Lung (tissue), 12 donors: ENCODE results near the gene TMEM255A. TPM values are rescaled to one million over a fixed set of nuclear protein-coding genes. Genes with fewer than 3 reads are reported as not detected.
A peak's percentile ranks its signal among the peaks of the same experiment; 100 is the strongest.

ENCODE experiments used
- ATAC-seq: fragments of 200-7000 bp; cut with Tn5 transposase; one replicate; pipeline ENCODE4 v1.9.1; 2020; ENCODE audit warnings: moderate number of reproducible peaks; ENCODE audit not compliant: insufficient read depth, low FRiP score
- DNase-seq, 3 donors: peaks; one replicate each; pipeline ENCODE4 v3.0.0-alpha.2; 2013 to 2017
- H3K27ac ChIP-seq, 2 donors: one replicate each; pipeline ENCODE4 v1.5.1; 2013; ENCODE audit warnings: mild to moderate bottlenecking in 2 of 2, moderate library complexity in 2 of 2, control low read depth in 1 of 2, inconsistent platforms in 1 of 2, low read depth in 1 of 2, low read length in 1 of 2
- H3K27me3 ChIP-seq, 3 donors: one replicate each; pipeline ENCODE4 v1.5.1; 2013; ENCODE audit warnings: low read length in 2 of 3; ENCODE audit not compliant: control insufficient read depth in 3 of 3, insufficient read depth in 3 of 3
- H3K36me3 ChIP-seq, 4 donors: one replicate each; pipeline ENCODE4 v1.5.1; 2013; ENCODE audit warnings: low read length in 4 of 4, mild to moderate bottlenecking in 1 of 4, moderate library complexity in 1 of 4; ENCODE audit not compliant: control insufficient read depth in 4 of 4, insufficient read depth in 4 of 4
- H3K4me1 ChIP-seq, 5 donors: one replicate each; pipeline ENCODE4 v1.5.1; 2013; ENCODE audit warnings: low read length in 5 of 5, mild to moderate bottlenecking in 2 of 5, moderate library complexity in 1 of 5; ENCODE audit not compliant: control insufficient read depth in 5 of 5, insufficient read depth in 5 of 5
- H3K4me3 ChIP-seq: one replicate; pipeline ENCODE4 v1.5.1; 2013; ENCODE audit warnings: mild to moderate bottlenecking, control low read depth, moderate library complexity
- H3K9ac ChIP-seq, 2 donors: one replicate each; pipeline ENCODE4 v1.5.1; 2013; ENCODE audit warnings: low read length in 2 of 2, control low read depth in 1 of 2; ENCODE audit not compliant: insufficient read depth in 1 of 2
- H3K9me3 ChIP-seq, 4 donors: one replicate each; pipeline ENCODE4 v1.5.1; 2013; ENCODE audit warnings: low read length in 3 of 4, mild to moderate bottlenecking in 1 of 4, moderate library complexity in 1 of 4; ENCODE audit not compliant: control insufficient read depth in 4 of 4, insufficient read depth in 3 of 4
- WGBS, 2 donors: extraction: QIAGEN DNeasy Blood & Tissue Kit; methylation state at CpG; one replicate each; pipeline ENCODE4 v1.1.7; 2013; 5-methylcytosine and 5-hydroxymethylcytosine counted together
- polyA plus RNA-seq, 2 donors: library from polyadenylated mRNA; stranded (reverse); fragments of 200-250 nt; gene quantifications; one replicate each; pipeline ENCODE4 v1.2.1, GENCODE V29; 2013
- total RNA-seq, 2 donors: library from RNA; depleted of rRNA in 1 of 2; stranded (reverse); fragments of >200 nt in 1 of 2; gene quantifications; one replicate each; pipeline ENCODE4 v1.2.1, GENCODE V29; 2014 to 2021
- TF ChIP-seq, protein P1 (sequence below): IDR thresholded peaks from 2 replicates; pipeline ENCODE4 v1.5.1; 2012; ENCODE audit warnings: mild to moderate bottlenecking; ENCODE audit errors: control extremely low read depth, extremely low read depth
- donor health status: control.
- donor health status: control.
- donor health status: Bipolar disorder and iron deficiency.
- donor health status: healthy.
- donor health status: DM: yes; HTN: yes; CAD: no.

Gene TMEM255A
- total and polyA plus RNA-seq, 4 donors, result 0.20 to 0.80 (median 0.45) TPM

GRCh38 chrX:120244735-120245498 lies 66.3 kb downstream of the TMEM255A start:
- 1 to 32% methylated on average over 39 to 43 of the region's 43 CpGs for WGBS, 2 donors
- peaks cover 0 to 5% (median 0%) of the 10 kb centered on the region in 4 donors for H3K9me3 ChIP-seq
- no peaks in the 10 kb centered on the region for H3K36me3 ChIP-seq
- peak overlapping the region; percentile 44 for H3K4me3 ChIP-seq
- H3K27me3 ChIP-seq, result peaks cover 0 to 13% (median 3%) of the 10 kb centered on the region in 3 donors
- DNase-seq (peak; percentile 81 to 88 (median 86)), ATAC-seq (peak; percentile 83)
- H3K27ac ChIP-seq, result peak overlapping the region; percentile 83 to 91
- peaks cover 0 to 3% (median 0%) of the 10 kb centered on the region in 5 donors for H3K4me1 ChIP-seq
- H3K9ac ChIP-seq, result peak overlapping the region; percentile 58 to 88
- TF ChIP-seq, protein P1, sequence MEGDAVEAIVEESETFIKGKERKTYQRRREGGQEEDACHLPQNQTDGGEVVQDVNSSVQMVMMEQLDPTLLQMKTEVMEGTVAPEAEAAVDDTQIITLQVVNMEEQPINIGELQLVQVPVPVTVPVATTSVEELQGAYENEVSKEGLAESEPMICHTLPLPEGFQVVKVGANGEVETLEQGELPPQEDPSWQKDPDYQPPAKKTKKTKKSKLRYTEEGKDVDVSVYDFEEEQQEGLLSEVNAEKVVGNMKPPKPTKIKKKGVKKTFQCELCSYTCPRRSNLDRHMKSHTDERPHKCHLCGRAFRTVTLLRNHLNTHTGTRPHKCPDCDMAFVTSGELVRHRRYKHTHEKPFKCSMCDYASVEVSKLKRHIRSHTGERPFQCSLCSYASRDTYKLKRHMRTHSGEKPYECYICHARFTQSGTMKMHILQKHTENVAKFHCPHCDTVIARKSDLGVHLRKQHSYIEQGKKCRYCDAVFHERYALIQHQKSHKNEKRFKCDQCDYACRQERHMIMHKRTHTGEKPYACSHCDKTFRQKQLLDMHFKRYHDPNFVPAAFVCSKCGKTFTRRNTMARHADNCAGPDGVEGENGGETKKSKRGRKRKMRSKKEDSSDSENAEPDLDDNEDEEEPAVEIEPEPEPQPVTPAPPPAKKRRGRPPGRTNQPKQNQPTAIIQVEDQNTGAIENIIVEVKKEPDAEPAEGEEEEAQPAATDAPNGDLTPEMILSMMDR, result no peak

DNA sequence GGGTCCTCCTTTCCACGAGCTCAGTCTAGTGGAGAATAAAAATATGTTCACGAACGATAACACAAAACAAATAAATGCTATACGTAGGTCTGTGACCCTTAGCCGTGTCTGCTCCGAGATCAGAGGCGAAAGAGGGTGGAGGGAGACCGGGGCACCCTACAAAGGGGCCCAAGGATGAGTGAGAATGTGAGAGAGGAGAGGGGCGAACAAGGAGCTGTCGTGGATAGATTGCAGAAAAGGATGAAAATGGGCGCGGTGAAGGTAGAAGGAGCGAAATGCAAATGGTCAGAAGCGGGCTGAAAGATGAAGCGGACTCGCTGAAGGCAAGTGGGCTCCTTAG lies 66.9 kb downstream of the TMEM255A start:
- DNase-seq (no peak), ATAC-seq (no peak)
- Histone ChIP-seq H3K27ac (peak overlapping the region; percentile 83 to 91), H3K9me3 (peaks cover 0 to 5% (median 0%) of the 10 kb centered on the region in 4 donors), H3K4me1 (peaks cover 0 to 3% (median 0%) of the 10 kb centered on the region in 5 donors), H3K27me3 (peaks cover 0 to 13% (median 3%) of the 10 kb centered on the region in 3 donors), H3K36me3 (peaks cover 0 to 1% (median 0%) of the 10 kb centered on the region in 4 donors), H3K4me3 (peak overlapping the region; percentile 44), H3K9ac (peak overlapping the region; percentile 58 to 88)
- WGBS, 2 donors, result 0 to 34% methylated on average over 15 to 16 of the region's 16 CpGs
- TF ChIP-seq, protein P1, result no peak

GRCh38 chrX:120242813-120243212 lies 68.4 kb downstream of the TMEM255A start:
- 72 to 90% methylated on average over 5 of the region's 5 CpGs for WGBS, 2 donors
- Histone ChIP-seq H3K27ac (no peak overlapping the region), H3K4me1 (peaks cover 0 to 3% (median 0%) of the 10 kb centered on the region in 5 donors), H3K9me3 (peaks cover 0 to 5% (median 0%) of the 10 kb centered on the region in 4 donors), H3K36me3 (peaks cover 0 to 1% (median 0%) of the 10 kb centered on the region in 4 donors), H3K27me3 (peaks cover 0 to 11% (median 3%) of the 10 kb centered on the region in 3 donors), H3K9ac (no peak overlapping the region), H3K4me3 (no peak overlapping the region)
- DNase-seq, result no peak
- no peak for ATAC-seq
- TF ChIP-seq, protein P1, result no peak
